ENCODE measurements around the gene DLST. TPM values are rescaled to one million over a fixed set of nuclear protein-coding genes. Genes with fewer than 3 reads are reported as not detected.
"Not testable (repeated sequence)": the region's sequence is repeated elsewhere in the genome, so short reads cannot be mapped to it uniquely, and the experiment has no call there.

The DLST gene
- total RNA-seq, 1 donor from 2014 or later = 82.7 TPM

DNA sequence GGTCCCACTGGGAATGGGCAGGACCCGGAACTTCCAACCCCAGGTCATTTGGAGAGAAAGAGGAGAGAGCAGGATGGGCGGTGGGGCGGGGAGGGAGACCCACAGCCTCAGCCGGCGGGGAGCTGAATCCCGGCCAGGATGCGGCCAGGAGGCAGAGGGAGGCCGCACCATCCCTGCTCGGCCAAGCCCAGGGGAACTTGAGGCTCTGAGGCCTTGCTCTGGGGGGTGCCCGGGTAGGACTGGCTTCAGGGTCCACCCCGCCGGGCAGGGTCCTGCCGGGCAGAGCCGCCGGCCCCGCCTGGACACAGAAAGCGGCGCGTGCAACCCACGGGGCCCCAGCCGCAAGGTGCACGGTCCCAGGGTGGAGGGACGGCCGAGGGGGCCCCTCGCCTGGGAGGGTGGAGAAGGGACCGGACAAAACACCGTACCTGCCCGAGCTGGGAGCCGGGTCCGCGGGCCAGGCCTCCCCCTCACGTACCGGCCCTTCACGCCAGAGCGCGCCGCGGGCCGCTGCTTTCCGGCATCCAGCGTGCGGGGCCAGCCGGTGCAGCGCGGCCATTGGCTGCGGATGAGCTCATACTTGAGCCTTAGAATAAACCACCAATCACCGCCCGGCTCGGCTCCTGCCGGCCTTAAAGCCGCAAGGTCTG, 41.2 kb downstream of the DLST start, which contains the start of gene RPS6KL1:
Gene RPS6KL1, minus strand, starts transcription at position 509 of the 650 bp plus-strand sequence. CDS start 1,719 bp downstream, outside the sequence.
- DNase-seq (peak; percentile 88), ATAC-seq (peak; percentile 95 to 98)
- Histone ChIP-seq H3K4me3 (peak within 1 kb of the TSS; percentile 68), H3K27me3 (ENCODE audit: low read depth) (no peaks in the 10 kb centered on the region), H3K36me3 (no peaks in the 10 kb centered on the region), H3K27ac (peak within 1 kb of the TSS; percentile 31), H3K4me1 (peaks cover 22% of the 10 kb centered on the region), H3K9me3 (no peaks in the 10 kb centered on the region)
- intact Hi-C loops (cut with DNase I) = no loop called here
- TF ChIP-seq, protein P1, sequence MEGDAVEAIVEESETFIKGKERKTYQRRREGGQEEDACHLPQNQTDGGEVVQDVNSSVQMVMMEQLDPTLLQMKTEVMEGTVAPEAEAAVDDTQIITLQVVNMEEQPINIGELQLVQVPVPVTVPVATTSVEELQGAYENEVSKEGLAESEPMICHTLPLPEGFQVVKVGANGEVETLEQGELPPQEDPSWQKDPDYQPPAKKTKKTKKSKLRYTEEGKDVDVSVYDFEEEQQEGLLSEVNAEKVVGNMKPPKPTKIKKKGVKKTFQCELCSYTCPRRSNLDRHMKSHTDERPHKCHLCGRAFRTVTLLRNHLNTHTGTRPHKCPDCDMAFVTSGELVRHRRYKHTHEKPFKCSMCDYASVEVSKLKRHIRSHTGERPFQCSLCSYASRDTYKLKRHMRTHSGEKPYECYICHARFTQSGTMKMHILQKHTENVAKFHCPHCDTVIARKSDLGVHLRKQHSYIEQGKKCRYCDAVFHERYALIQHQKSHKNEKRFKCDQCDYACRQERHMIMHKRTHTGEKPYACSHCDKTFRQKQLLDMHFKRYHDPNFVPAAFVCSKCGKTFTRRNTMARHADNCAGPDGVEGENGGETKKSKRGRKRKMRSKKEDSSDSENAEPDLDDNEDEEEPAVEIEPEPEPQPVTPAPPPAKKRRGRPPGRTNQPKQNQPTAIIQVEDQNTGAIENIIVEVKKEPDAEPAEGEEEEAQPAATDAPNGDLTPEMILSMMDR (IDR thresholded peaks at IDR 0.05) = no peak

DNA sequence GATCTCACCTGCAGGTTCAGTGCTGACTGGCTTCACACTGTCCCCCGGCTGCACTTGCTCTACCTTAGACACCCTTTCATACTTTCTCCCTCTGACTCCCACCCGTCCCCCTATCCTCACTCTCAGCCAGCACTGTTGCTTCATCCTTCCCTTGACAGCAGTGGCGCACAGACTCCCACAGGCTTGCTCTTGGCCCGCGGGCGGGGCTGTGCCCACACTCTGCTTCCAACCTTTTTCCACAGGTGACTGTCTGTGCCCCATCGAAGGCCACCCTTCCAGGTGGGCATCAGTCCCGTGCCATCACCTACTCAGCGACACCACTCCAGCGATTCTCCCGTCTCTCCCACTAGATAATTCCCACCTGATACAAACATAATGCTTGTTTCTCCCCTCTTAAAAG, 42.3 kb downstream of the DLST start:
- no peak for ATAC-seq
- no peaks in the 10 kb centered on the region for H3K36me3 ChIP-seq
- DNase-seq = no peak
- H3K27ac ChIP-seq = no peak overlapping the region
- TF ChIP-seq, protein P1 (IDR thresholded peaks at IDR 0.05) = no peak
- no peak overlapping the region for H3K4me3 ChIP-seq
- H3K27me3 ChIP-seq (ENCODE audit: low read depth) = no peaks in the 10 kb centered on the region
- H3K9me3 ChIP-seq = no peaks in the 10 kb centered on the region
- peaks cover 15% of the 10 kb centered on the region for H3K4me1 ChIP-seq
- intact Hi-C loops (cut with DNase I) = no loop called here

DNA sequence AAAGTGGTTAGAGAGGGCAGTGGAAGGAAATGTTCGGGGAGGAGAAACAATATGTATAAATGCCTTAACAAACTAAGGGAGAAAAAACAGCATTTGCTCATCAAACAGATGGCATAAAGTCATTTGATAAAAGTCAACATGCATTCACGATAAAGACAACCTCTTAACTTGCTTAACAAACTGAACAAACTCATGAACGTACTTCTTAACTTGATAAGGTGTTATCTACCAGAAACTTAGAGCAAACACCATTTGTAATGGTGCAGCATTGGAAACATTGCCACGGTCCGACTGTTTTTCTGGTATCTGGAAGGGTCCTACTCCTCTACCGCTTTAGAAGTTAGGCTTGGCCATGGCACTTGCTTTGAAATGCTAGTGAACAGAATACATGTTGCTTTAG, 45.5 kb downstream of the DLST start:
- Histone ChIP-seq H3K36me3 (no peaks in the 10 kb centered on the region), H3K4me1 (peaks cover 15% of the 10 kb centered on the region), H3K27me3 (ENCODE audit: low read depth) (no peaks in the 10 kb centered on the region), H3K4me3 (no peak overlapping the region), H3K9me3 (no peaks in the 10 kb centered on the region), H3K27ac (no peak overlapping the region)
- no peak for ATAC-seq
- DNase-seq = no peak
- intact Hi-C loops (cut with DNase I) = no loop called here
- TF ChIP-seq, protein P1 (IDR thresholded peaks at IDR 0.05) = no peak

DNA sequence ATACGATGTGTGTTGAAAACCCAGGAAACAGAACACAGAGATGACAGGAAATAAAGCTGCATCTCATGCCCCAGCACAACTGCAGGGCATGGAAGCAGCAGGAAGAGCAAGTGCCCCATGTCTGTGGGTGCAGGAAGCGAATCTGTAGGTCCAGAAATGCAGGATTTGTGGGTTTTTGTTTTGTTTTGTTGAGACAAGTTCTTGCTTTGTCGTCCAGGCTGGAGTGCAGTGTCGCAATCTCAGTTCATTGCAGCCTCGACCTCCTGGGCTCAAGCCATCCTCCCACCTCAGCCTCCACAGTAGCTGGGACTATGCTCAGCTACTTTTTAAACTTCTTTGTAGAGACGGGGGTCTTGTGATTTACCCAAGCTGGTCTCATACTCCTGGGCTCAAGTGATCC, 47.5 kb downstream of the DLST start:
- DNase-seq = no peak
- no peak overlapping the region for H3K4me3 ChIP-seq
- TF ChIP-seq, protein P1 (IDR thresholded peaks at IDR 0.05) = no peak
- peaks cover 10% of the 10 kb centered on the region for H3K4me1 ChIP-seq
- intact Hi-C loops (cut with DNase I) = no loop called here
- H3K27me3 ChIP-seq (ENCODE audit: low read depth) = no peaks in the 10 kb centered on the region
- H3K9me3 ChIP-seq = no peaks in the 10 kb centered on the region
- H3K36me3 ChIP-seq = no peaks in the 10 kb centered on the region
- no peak for ATAC-seq
- H3K27ac ChIP-seq = no peak overlapping the region

DNA sequence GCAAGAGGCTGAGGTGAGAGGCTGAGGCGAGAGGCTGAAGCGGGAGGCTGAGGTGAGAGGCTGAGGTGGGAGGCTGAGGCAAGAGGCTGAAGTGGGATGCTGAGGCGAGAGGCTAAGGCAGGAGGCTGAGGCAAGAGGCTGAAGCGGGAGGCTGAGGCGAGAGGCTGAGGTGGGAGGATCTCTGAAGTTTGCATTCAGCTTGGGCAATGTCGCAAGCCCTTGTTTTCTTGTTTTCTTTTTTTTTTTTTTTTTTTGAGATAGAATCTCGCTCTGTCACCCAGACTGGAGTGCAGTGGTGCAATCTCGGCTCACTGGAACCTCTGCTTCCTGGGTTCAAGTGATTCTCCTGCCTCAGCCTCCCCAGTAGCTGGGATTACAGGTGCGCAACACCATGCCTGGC, 50.0 kb downstream of the DLST start:
- intact Hi-C loops (cut with DNase I); ATAC-seq; H3K9me3 ChIP-seq; H3K27ac ChIP-seq; H3K27me3 ChIP-seq (ENCODE audit: low read depth); H3K4me3 ChIP-seq; DNase-seq; H3K36me3 ChIP-seq: not testable (repeated sequence)
- peaks cover 23% of the 10 kb centered on the region for H3K4me1 ChIP-seq

DNA sequence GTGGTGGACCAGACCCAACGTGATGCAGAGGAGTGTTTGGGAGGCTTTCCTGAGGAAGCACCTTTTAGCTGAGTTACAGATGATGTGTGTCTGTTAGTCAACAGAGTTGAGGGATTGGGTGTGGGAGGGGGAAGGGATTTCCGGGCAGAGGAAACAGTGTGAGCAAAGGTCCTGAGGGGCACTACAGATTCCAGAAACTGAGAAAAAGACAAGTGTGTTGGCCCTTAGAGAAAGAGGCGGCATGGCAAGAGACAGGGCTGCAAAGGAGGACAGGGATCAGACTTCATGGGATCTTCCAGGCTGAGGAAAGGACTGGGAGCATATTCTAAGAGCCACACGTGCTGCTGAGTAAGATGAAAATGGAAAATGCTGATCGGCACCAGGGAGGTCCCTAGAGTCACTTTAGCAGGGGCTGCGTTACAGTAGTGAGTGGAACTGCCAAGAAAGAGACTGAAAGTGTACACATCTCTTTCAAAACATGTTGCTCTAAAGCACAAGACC, 50.7 kb downstream of the DLST start:
- peak in 1 of 2 donors; percentile 47 for ATAC-seq
- TF ChIP-seq, protein P1 (IDR thresholded peaks at IDR 0.05) = no peak
- Histone ChIP-seq H3K36me3 (no peaks in the 10 kb centered on the region), H3K9me3 (no peaks in the 10 kb centered on the region), H3K27ac (no peak overlapping the region), H3K4me1 (peaks cover 23% of the 10 kb centered on the region), H3K4me3 (no peak overlapping the region), H3K27me3 (ENCODE audit: low read depth) (no peaks in the 10 kb centered on the region)
- intact Hi-C loops (cut with DNase I) = no loop called here
- no peak for DNase-seq

DNA sequence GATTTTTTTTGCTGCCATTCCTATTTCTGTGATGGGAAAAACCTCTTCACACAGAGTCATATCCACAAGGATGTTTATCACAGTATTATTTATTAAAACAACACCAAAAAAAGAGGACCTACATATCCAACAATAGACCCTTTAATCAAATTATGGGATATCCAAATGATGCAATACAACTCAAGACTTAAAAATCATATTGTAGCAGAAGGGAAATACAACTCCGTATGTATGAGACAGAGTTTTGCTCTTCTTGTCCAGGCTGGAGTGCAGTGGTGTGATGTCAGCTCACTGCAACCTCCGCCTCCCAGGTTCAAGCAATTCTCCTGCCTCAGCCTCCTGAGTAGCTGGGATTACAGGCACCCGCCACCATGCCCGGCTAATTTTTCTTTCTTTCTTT, 51.2 kb downstream of the DLST start:
- H3K27me3 ChIP-seq (ENCODE audit: low read depth); DNase-seq; H3K27ac ChIP-seq; ATAC-seq; intact Hi-C loops (cut with DNase I); H3K36me3 ChIP-seq; H3K4me3 ChIP-seq; H3K9me3 ChIP-seq: not testable (repeated sequence)
- H3K4me1 ChIP-seq = peaks cover 23% of the 10 kb centered on the region

Data from lower lobe of right lung (tissue), 2 donors.